Stomach smooth muscle (tissue), 2 donors: ENCODE measurements around the gene SLC39A2.
A peak's percentile ranks its signal among the peaks of the same experiment; 100 is the strongest.

Experiments used
- H3K27ac ChIP-seq: one replicate; pipeline ENCODE4 v1.7.0; 2013; ENCODE audit warnings: mild to moderate bottlenecking, low read length, inconsistent platforms
- H3K27me3 ChIP-seq, 2 donors: one replicate each; pipeline ENCODE4 v1.7.0; 2013; ENCODE audit warnings: low read length in 2 of 2; ENCODE audit not compliant: insufficient read depth in 2 of 2, control insufficient read depth in 1 of 2
- H3K36me3 ChIP-seq, 2 donors: one replicate each; pipeline ENCODE4 v1.7.0; 2013; ENCODE audit warnings: low read length in 2 of 2; ENCODE audit not compliant: control insufficient read depth in 2 of 2, insufficient read depth in 2 of 2
- H3K4me1 ChIP-seq: one replicate; pipeline ENCODE4 v1.7.0; 2013; ENCODE audit warnings: low read length; ENCODE audit not compliant: control insufficient read depth, insufficient read depth
- H3K4me3 ChIP-seq, 2 donors: one replicate each; pipeline ENCODE4 v1.7.0; 2013; ENCODE audit warnings: low read length in 2 of 2
- H3K9ac ChIP-seq, 2 donors: one replicate each; pipeline ENCODE4 v1.7.0; 2013; ENCODE audit warnings: low read length in 2 of 2, mild to moderate bottlenecking in 1 of 2
- H3K9me3 ChIP-seq, 2 donors: one replicate each; pipeline ENCODE4 v1.7.0; 2013; ENCODE audit warnings: low read length in 2 of 2; ENCODE audit not compliant: control insufficient read depth in 2 of 2
- donor health status: healthy.
- donor health status: Pancreatic carcinoma.

SLC39A2 gene

GRCh38 chr14:21017528-21018245 is 18.6 kb downstream of the SLC39A2 start:
- Histone ChIP-seq H3K36me3 (peaks cover 36 to 50% of the 10 kb centered on the region in 2 donors), H3K4me3 (no peak overlapping the region), H3K9me3 (no peaks in the 10 kb centered on the region), H3K9ac (no peak overlapping the region), H3K27me3 (no peaks in the 10 kb centered on the region), H3K4me1 (peaks cover 4% of the 10 kb centered on the region), H3K27ac (no peak overlapping the region)

- H3K27ac ChIP-seq, result no peak overlapping the region
- peaks cover 10% of the 10 kb centered on the region for H3K4me1 ChIP-seq
- H3K4me3 ChIP-seq, result no peak overlapping the region
- H3K9ac ChIP-seq, result no peak overlapping the region
- no peaks in the 10 kb centered on the region for H3K27me3 ChIP-seq
- peaks cover 36 to 50% of the 10 kb centered on the region in 2 donors for H3K36me3 ChIP-seq
- no peaks in the 10 kb centered on the region for H3K9me3 ChIP-seq
Measured at GRCh38 chr14:21018286-21018685, 19.2 kb downstream of the SLC39A2 start.

- Histone ChIP-seq H3K9ac (no peak overlapping the region), H3K27ac (no peak overlapping the region), H3K9me3 (no peaks in the 10 kb centered on the region), H3K4me1 (peaks cover 15% of the 10 kb centered on the region), H3K4me3 (no peak overlapping the region), H3K27me3 (no peaks in the 10 kb centered on the region), H3K36me3 (peaks cover 36 to 50% of the 10 kb centered on the region in 2 donors)
Measured at GRCh38 chr14:21018781-21019180, 19.7 kb downstream of the SLC39A2 start.

- H3K36me3 ChIP-seq, result peaks cover 36 to 50% of the 10 kb centered on the region in 2 donors
- H3K4me3 ChIP-seq, result no peak overlapping the region
- no peaks in the 10 kb centered on the region for H3K9me3 ChIP-seq
- no peaks in the 10 kb centered on the region for H3K27me3 ChIP-seq
- no peak overlapping the region for H3K9ac ChIP-seq
- peaks cover 21% of the 10 kb centered on the region for H3K4me1 ChIP-seq
- H3K27ac ChIP-seq, result no peak overlapping the region
Measured at GRCh38 chr14:21019366-21019765, 20.3 kb downstream of the SLC39A2 start.

- Histone ChIP-seq H3K4me1 (peaks cover 25% of the 10 kb centered on the region), H3K4me3 (no peak overlapping the region), H3K36me3 (peaks cover 36 to 50% of the 10 kb centered on the region in 2 donors), H3K9ac (no peak overlapping the region), H3K9me3 (no peaks in the 10 kb centered on the region), H3K27me3 (no peaks in the 10 kb centered on the region), H3K27ac (peak overlapping the region; percentile 31)
Measured at GRCh38 chr14:21020977-21021545, 22.0 kb downstream of the SLC39A2 start.

GRCh38 chr14:21022686-21023085 is 23.6 kb downstream of the SLC39A2 start:
- no peaks in the 10 kb centered on the region for H3K9me3 ChIP-seq
- peak overlapping the region; percentile 76 for H3K27ac ChIP-seq
- peak overlapping the region; percentile 84 to 94 for H3K4me3 ChIP-seq
- peaks cover 30% of the 10 kb centered on the region for H3K4me1 ChIP-seq
- peaks cover 31 to 40% of the 10 kb centered on the region in 2 donors for H3K36me3 ChIP-seq
- peak overlapping the region in 1 of 2 donors; percentile 52 for H3K9ac ChIP-seq
- H3K27me3 ChIP-seq, result no peaks in the 10 kb centered on the region

- Histone ChIP-seq H3K9ac (peak overlapping the region; percentile 77 to 78), H3K27ac (peak overlapping the region; percentile 76), H3K27me3 (no peaks in the 10 kb centered on the region), H3K36me3 (peaks cover 26 to 35% of the 10 kb centered on the region in 2 donors), H3K4me3 (peak overlapping the region; percentile 84 to 94), H3K9me3 (no peaks in the 10 kb centered on the region), H3K4me1 (peaks cover 30% of the 10 kb centered on the region)
Measured at GRCh38 chr14:21023174-21023573, 24.1 kb downstream of the SLC39A2 start.

- H3K9me3 ChIP-seq, result no peaks in the 10 kb centered on the region
- peaks cover 30% of the 10 kb centered on the region for H3K4me1 ChIP-seq
- H3K27me3 ChIP-seq, result no peaks in the 10 kb centered on the region
- H3K36me3 ChIP-seq, result peaks cover 24 to 28% of the 10 kb centered on the region in 2 donors
- peak overlapping the region; percentile 76 for H3K27ac ChIP-seq
- H3K9ac ChIP-seq, result peak overlapping the region; percentile 77 to 78
- peak overlapping the region; percentile 84 to 94 for H3K4me3 ChIP-seq
Measured at GRCh38 chr14:21023817-21024584, 24.9 kb downstream of the SLC39A2 start.

- peak within 1 kb of the TSS; percentile 77 to 78 for H3K9ac ChIP-seq
- peak within 1 kb of the TSS; percentile 91 to 94 for H3K4me3 ChIP-seq
- H3K36me3 ChIP-seq, result peaks cover 16 to 20% of the 10 kb centered on the region in 2 donors
- H3K27me3 ChIP-seq, result no peaks in the 10 kb centered on the region
- H3K27ac ChIP-seq, result peak within 1 kb of the TSS; percentile 78
- no peaks in the 10 kb centered on the region for H3K9me3 ChIP-seq
- H3K4me1 ChIP-seq, result peaks cover 30% of the 10 kb centered on the region
Measured at GRCh38 chr14:21024585-21025370, 25.7 kb downstream of the SLC39A2 start, which contains the start of gene NDRG2. TSS of gene NDRG2 (minus strand) at chr14:21025061. CDS start at chr14:21023315, 1,746 bp downstream.
